Vagina (tissue), 2 donors: ENCODE results near the gene CRTC1.

ENCODE experiments used
- CTCF ChIP-seq, 3 experiments: fragments of 450-650 bp in 2 of 3; fragments of 200-600 bp in 1 of 3; sonication (generic) in 1 of 3; IDR thresholded peaks; one replicate each; pipeline ENCODE4 v1.5.1; 2017 to 2019; ENCODE audit warnings: antibody characterized with exemption in 3 of 3, mild to moderate bottlenecking in 2 of 3, moderate library complexity in 2 of 3
- POLR2A ChIP-seq, 2 donors: fragments of 450-650 bp; IDR thresholded peaks; one replicate each; pipeline ENCODE4 v1.6.1; 2017; ENCODE audit warnings: antibody characterized with exemption in 2 of 2, mild to moderate bottlenecking in 2 of 2, moderate library complexity in 2 of 2

- no peak for TF ChIP-seq CTCF (IDR thresholded peaks at IDR 0.05)
- TF ChIP-seq POLR2A (IDR thresholded peaks at IDR 0.05) = no peak
These were observed 53.2 kb downstream of the CRTC1 start for GRCh38 chr19:18736415-18737336.
